Suprapubic skin (tissue), 4 donors: ENCODE data around the gene DNAJC22.

Experiments
- POLR2A ChIP-seq, 2 donors: fragments of 450-650 bp; IDR thresholded peaks; one replicate each; pipeline ENCODE4 v1.6.1; 2017; ENCODE audit warnings: antibody characterized with exemption in 2 of 2, mild to moderate bottlenecking in 2 of 2, moderate library complexity in 2 of 2
- POLR2AphosphoS5 ChIP-seq, 3 donors: sonication (generic); formaldehyde crosslinking; IDR thresholded peaks; one replicate each; pipeline ENCODE4 v1.6.1; 2017; ENCODE audit warnings: antibody characterized with exemption in 3 of 3
- TF ChIP-seq, protein P1 (sequence below), 2 donors: fragments of 200-600 bp in 1 of 2; fragments of 450-650 bp in 1 of 2; sonication (generic) in 1 of 2; IDR thresholded peaks; one replicate each; pipeline ENCODE4 v1.5.1; 2016 to 2019; ENCODE audit warnings: antibody characterized with exemption in 2 of 2, mild to moderate bottlenecking in 1 of 2, moderate library complexity in 1 of 2

DNA sequence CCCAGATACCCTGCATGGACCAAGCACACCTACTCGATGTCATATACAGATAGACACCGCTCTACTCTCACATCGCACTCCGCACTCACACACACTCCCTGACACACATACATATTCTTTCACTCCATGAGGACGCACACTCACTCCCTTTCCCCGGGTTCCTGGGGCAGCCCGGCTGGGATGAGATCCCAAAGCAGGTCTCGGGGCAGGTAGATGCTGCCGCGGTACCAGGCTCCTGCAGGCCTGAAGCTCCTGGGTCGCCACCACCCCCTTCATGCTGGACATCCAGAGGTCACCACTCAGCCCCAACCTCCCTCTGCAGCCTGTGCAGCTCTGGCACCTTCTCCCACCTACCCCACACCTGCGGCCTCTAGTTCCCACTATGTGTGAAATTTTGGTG lies 12.0 kb upstream of the DNAJC22 start:
- TF ChIP-seq, protein P1, sequence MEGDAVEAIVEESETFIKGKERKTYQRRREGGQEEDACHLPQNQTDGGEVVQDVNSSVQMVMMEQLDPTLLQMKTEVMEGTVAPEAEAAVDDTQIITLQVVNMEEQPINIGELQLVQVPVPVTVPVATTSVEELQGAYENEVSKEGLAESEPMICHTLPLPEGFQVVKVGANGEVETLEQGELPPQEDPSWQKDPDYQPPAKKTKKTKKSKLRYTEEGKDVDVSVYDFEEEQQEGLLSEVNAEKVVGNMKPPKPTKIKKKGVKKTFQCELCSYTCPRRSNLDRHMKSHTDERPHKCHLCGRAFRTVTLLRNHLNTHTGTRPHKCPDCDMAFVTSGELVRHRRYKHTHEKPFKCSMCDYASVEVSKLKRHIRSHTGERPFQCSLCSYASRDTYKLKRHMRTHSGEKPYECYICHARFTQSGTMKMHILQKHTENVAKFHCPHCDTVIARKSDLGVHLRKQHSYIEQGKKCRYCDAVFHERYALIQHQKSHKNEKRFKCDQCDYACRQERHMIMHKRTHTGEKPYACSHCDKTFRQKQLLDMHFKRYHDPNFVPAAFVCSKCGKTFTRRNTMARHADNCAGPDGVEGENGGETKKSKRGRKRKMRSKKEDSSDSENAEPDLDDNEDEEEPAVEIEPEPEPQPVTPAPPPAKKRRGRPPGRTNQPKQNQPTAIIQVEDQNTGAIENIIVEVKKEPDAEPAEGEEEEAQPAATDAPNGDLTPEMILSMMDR (IDR thresholded peaks at IDR 0.05) = no peak
- TF ChIP-seq POLR2AphosphoS5 (IDR thresholded peaks at IDR 0.05) = no peak
- TF ChIP-seq POLR2A (IDR thresholded peaks at IDR 0.05) = no peak
